PC-9 (cell line): ENCODE results near the gene CBLB. TPM values are rescaled to one million over a fixed set of nuclear protein-coding genes. Genes with fewer than 3 reads are reported as not detected.

Experiments
- BruUV-seq: library from RNA; stranded (reverse); fragments of 400-500 nt; replicated peaks from 2 replicates; lab custom pipeline; 2021; lab: Mats Ljungman, UMichigan
- CTCF ChIA-PET: fragments of 300-600 bp; sonication (Branson Sonifier 250); formaldehyde crosslinking; loops from one replicate; lab custom pipeline; 2022; ENCODE audit warnings: antibody characterized with exemption; lab: Charles Lee
- POLR2A ChIA-PET: fragments of 300-600 bp; sonication (Branson Sonifier 250); formaldehyde crosslinking; loops from one replicate; lab custom pipeline; 2022; ENCODE audit warnings: antibody characterized with exemption; ENCODE audit not compliant: unreplicated experiment; lab: Charles Lee
- DNase-seq, 2 experiments: peaks; one replicate each; pipeline versions ENCODE4 v3.0.0 to v3.0.0-alpha.2; 2015 to 2022; ENCODE audit warnings: mixed read lengths in 1 of 2
- H2AFZ ChIP-seq: fragments of 200-600 bp; sonication (generic); 2 replicates; pipeline ENCODE4 v1.8.1; 2017; ENCODE audit warnings: antibody characterized with exemption
- H3F3A ChIP-seq: fragments of 200-600 bp; sonication (generic); 2 replicates; pipeline ENCODE4 v1.8.1; 2017; ENCODE audit warnings: antibody characterized with exemption, mild to moderate bottlenecking, low read depth; ENCODE audit not compliant: insufficient read depth
- H3K27ac ChIP-seq: fragments of 200-600 bp; sonication (generic); 2 replicates; pipeline ENCODE4 v1.6.1; 2016; ENCODE audit warnings: mixed run types
- H3K27me3 ChIP-seq: fragments of 200-600 bp; sonication (generic); 2 replicates; pipeline ENCODE4 v1.6.1; 2016; ENCODE audit warnings: low read depth, mixed run types; ENCODE audit not compliant: insufficient read depth
- H3K36me3 ChIP-seq: fragments of 200-600 bp; sonication (generic); 2 replicates; pipeline ENCODE4 v1.6.1; 2016; ENCODE audit warnings: low read depth, mixed run types
- H3K4me1 ChIP-seq: fragments of 200-600 bp; sonication (generic); replicated peaks from 2 replicates; pipeline ENCODE4 v1.6.1; 2016; ENCODE audit warnings: mixed run types; ENCODE audit not compliant: insufficient read depth
- H3K4me2 ChIP-seq: fragments of 200-600 bp; sonication (generic); 2 replicates; pipeline ENCODE4 v1.6.1; 2017; ENCODE audit warnings: mixed run types
- H3K4me3 ChIP-seq: fragments of 200-600 bp; sonication (generic); 2 replicates; pipeline ENCODE4 v1.6.1; 2016; ENCODE audit warnings: mixed run types
- H3K79me2 ChIP-seq: fragments of 200-600 bp; sonication (generic); 2 replicates; pipeline ENCODE4 v1.6.1; 2017; ENCODE audit warnings: low read depth, mixed run types
- H3K9me2 ChIP-seq: fragments of 200-600 bp; sonication (generic); 2 replicates; pipeline ENCODE4 v1.8.1; 2017; ENCODE audit warnings: mild to moderate bottlenecking; ENCODE audit not compliant: insufficient read depth
- H3K9me3 ChIP-seq: fragments of 200-600 bp; sonication (generic); 2 replicates; pipeline ENCODE4 v1.8.1; 2016; ENCODE audit warnings: low read depth; ENCODE audit not compliant: insufficient read depth
- H4K20me1 ChIP-seq: fragments of 200-600 bp; sonication (generic); 2 replicates; pipeline ENCODE4 v1.8.1; 2017; ENCODE audit not compliant: insufficient read depth
- EZH2 ChIP-seq: fragments of 200-600 bp; sonication (generic); IDR thresholded peaks from 2 replicates; pipeline ENCODE4 v1.8.0; 2017; ENCODE audit warnings: antibody characterized with exemption, low read depth
- intact Hi-C: fragments of 100-400 bp; cut with micrococcal nuclease; formaldehyde crosslinking; loops from one replicate; pipeline ENCODE4 v1.10.0; 2022; ENCODE audit not compliant: unreplicated experiment
- total RNA-seq: library from RNA; stranded (reverse); gene quantifications from 2 replicates; pipeline ENCODE4 v1.2.3, GENCODE V29; 2021
- TF ChIP-seq, protein P1 (sequence below): fragments of 200-600 bp; sonication (generic); conservative IDR thresholded peaks from 2 replicates; pipeline ENCODE4 v1.6.1; 2017; ENCODE audit warnings: mixed run types, antibody characterized with exemption, mild to moderate bottlenecking, moderate library complexity

CBLB gene
- total RNA-seq, 1 experiment from 2014 or later = 44.0 TPM

GRCh38 chr3:105653166-105653565, 215.6 kb downstream of the CBLB start:
- ChIA-PET CTCF (no interaction called here), POLR2A (interaction anchor here (0.7 kb wide), 1 partner anchor 479 kb away, joined by 3 read pairs; no protein-coding TSS in a partner anchor)
- H3K36me3 ChIP-seq = no peaks in the 10 kb centered on the region
- no peak for DNase-seq
- no peak overlapping the region for H2AFZ ChIP-seq
- no peak overlapping the region for H3K27ac ChIP-seq
- H3K4me3 ChIP-seq = no peak overlapping the region
- H3K4me2 ChIP-seq = no peak overlapping the region
- H3F3A ChIP-seq = no peaks in the 10 kb centered on the region
- BruUV-seq = no TSS peak
- intact Hi-C loops = no loop called here
- no peaks in the 10 kb centered on the region for H3K27me3 ChIP-seq
- no peaks in the 10 kb centered on the region for H3K79me2 ChIP-seq
- H3K9me2 ChIP-seq = 0 out of 2 replicates have a peak, but pooled peaks cover 3% of the 10 kb centered on the region
- no peaks in the 10 kb centered on the region for H4K20me1 ChIP-seq
- H3K9me3 ChIP-seq = no peaks in the 10 kb centered on the region
- TF ChIP-seq, protein P1, sequence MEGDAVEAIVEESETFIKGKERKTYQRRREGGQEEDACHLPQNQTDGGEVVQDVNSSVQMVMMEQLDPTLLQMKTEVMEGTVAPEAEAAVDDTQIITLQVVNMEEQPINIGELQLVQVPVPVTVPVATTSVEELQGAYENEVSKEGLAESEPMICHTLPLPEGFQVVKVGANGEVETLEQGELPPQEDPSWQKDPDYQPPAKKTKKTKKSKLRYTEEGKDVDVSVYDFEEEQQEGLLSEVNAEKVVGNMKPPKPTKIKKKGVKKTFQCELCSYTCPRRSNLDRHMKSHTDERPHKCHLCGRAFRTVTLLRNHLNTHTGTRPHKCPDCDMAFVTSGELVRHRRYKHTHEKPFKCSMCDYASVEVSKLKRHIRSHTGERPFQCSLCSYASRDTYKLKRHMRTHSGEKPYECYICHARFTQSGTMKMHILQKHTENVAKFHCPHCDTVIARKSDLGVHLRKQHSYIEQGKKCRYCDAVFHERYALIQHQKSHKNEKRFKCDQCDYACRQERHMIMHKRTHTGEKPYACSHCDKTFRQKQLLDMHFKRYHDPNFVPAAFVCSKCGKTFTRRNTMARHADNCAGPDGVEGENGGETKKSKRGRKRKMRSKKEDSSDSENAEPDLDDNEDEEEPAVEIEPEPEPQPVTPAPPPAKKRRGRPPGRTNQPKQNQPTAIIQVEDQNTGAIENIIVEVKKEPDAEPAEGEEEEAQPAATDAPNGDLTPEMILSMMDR = no peak
- TF ChIP-seq EZH2 = no peak
- no peaks in the 10 kb centered on the region for H3K4me1 ChIP-seq

DNA sequence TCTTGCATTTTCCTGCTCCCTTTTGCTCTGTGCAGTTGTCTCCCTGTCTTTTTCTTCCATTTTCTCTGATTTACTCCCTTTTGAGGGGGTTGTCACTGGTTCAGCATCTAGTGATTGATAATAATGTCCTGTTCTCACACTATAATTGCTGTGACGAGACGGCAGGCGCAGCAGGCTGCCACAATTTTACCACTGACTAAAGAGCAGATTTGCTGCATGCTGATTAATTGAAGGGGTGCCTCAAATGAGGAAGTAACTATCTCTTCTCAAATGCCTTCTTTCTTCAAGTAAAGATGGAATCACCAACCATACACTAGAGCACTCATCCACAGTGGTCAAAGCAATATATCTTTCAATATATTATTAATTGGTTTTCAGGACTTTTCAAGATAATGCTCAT, 219.3 kb downstream of the CBLB start:
- ChIA-PET POLR2A (no interaction called here), CTCF (no interaction called here)
- Histone ChIP-seq H3K4me3 (no peak overlapping the region), H3F3A (no peaks in the 10 kb centered on the region), H3K27me3 (no peaks in the 10 kb centered on the region), H3K4me2 (no peak overlapping the region), H3K36me3 (no peaks in the 10 kb centered on the region), H2AFZ (no peak overlapping the region), H3K79me2 (no peaks in the 10 kb centered on the region), H4K20me1 (no peaks in the 10 kb centered on the region), H3K9me2 (no peaks in the 10 kb centered on the region), H3K4me1 (peaks cover 10% of the 10 kb centered on the region), H3K9me3 (no peaks in the 10 kb centered on the region), H3K27ac (no peak overlapping the region)
- no TSS peak for BruUV-seq
- intact Hi-C loops = no loop called here
- no peak for DNase-seq
- TF ChIP-seq, protein P1 = no peak
- TF ChIP-seq EZH2 = no peak

GRCh38 chr3:105647047-105647446, 221.8 kb downstream of the CBLB start:
- no peak overlapping the region for H3K27ac ChIP-seq
- no peaks in the 10 kb centered on the region for H3K9me2 ChIP-seq
- H3K9me3 ChIP-seq = no peaks in the 10 kb centered on the region
- no peaks in the 10 kb centered on the region for H3K79me2 ChIP-seq
- POLR2A ChIA-PET = interaction anchor here (0.6 to 0.7 kb wide), 2 partner anchors 235 to 504 kb away, joined by 3 to 6 read pairs; no protein-coding TSS in a partner anchor
- H3K27me3 ChIP-seq = no peaks in the 10 kb centered on the region
- no TSS peak for BruUV-seq
- CTCF ChIA-PET = interaction anchor here (0.6 to 0.7 kb wide), 3 partner anchors 18 to 1043 kb away, joined by 3 to 5 read pairs (median 4); no protein-coding TSS in a partner anchor
- H3K4me2 ChIP-seq = peak overlapping the region; percentile 17; the same call in 1 of the 2 replicates
- intact Hi-C loops = no loop called here
- no peak for TF ChIP-seq EZH2
- TF ChIP-seq, protein P1 = no peak
- no peak overlapping the region for H3K4me3 ChIP-seq
- no peaks in the 10 kb centered on the region for H3K36me3 ChIP-seq
- no peaks in the 10 kb centered on the region for H3F3A ChIP-seq
- peaks cover 10% of the 10 kb centered on the region for H3K4me1 ChIP-seq
- 0 out of 2 replicates have a peak overlapping the region, but pooled peaks have one; percentile 3 for H2AFZ ChIP-seq
- peak; percentile 56 to 79 for DNase-seq
- H4K20me1 ChIP-seq = no peaks in the 10 kb centered on the region
